CD4-positive, alpha-beta T cell treated with Interleukin-4 for 4 hours (primary cell): ENCODE results near the gene CEL.
"Not testable (repeated sequence)": the region's sequence is repeated elsewhere in the genome, so short reads cannot be mapped to it uniquely, and the experiment has no call there.

Source experiments
- DNase-seq: peaks from one replicate; pipeline ENCODE4 v3.0.0-alpha.2; 2020

CEL gene

GRCh38 chr9:133061764-133062145 lies at the start of gene CEL:
Gene CEL, plus strand, starts transcription at chr9:133061981. Its CDS starts 22 bp downstream, at chr9:133062003.
- not testable (repeated sequence) for DNase-seq

GRCh38 chr9:133014696-133015095 lies 47.1 kb upstream of the CEL start:
- DNase-seq = no peak

GRCh38 chr9:133023117-133023890 lies 38.5 kb upstream of the CEL start:
- DNase-seq = peak; percentile 13

- no peak for DNase-seq
Measured at GRCh38 chr9:133026426-133026825, 35.4 kb upstream of the CEL start.

DNA sequence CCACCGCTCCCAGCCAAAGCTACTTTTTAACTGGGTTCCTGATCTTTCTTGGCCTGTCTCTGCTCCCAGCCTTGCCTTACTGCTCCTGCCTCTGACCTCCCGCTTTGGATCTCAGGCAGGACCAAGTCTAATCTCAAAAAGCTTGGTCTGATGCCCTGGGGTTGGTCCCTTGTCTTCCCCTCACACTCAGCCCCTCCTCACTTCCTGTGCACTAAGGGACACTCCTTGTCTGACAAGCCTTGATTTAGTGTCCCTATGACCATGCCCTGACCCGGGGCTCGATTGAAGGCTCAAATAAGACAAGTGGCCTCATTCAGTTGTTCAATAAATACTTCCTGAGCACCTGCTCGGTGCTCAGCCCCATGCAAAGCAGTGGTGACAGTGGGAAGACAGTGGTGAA lies 34.6 kb upstream of the CEL start:
- DNase-seq = no peak

- DNase-seq = no peak
Measured at GRCh38 chr9:133028221-133028620, 33.6 kb upstream of the CEL start.

GRCh38 chr9:133029994-133030316 lies 31.8 kb upstream of the CEL start:
- no peak for DNase-seq

- DNase-seq = peak; percentile 96
Measured at GRCh38 chr9:133030317-133031129, 31.3 kb upstream of the CEL start, which contains the start of gene GTF3C5. Gene GTF3C5, plus strand, starts transcription at chr9:133030997. Its CDS starts 15 bp downstream, at chr9:133031012.

DNA sequence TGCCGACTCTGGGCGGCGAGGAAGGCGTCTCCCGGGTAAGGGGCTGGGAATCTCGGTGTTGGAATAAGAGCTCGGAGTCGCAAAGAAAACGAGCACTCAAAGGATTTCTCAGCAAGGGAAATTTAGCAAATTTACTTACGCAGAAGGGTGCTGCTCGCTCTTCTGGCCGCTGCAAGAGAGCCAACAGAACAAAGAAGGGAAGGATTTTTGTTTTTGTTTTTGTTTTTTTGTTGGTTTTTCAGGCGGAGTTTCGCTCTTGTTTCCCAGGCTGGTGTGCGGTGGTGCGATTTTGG lies 30.7 kb upstream of the CEL start:
- no peak for DNase-seq

- no peak for DNase-seq
Measured at GRCh38 chr9:133031496-133031911, 30.3 kb upstream of the CEL start.

DNA sequence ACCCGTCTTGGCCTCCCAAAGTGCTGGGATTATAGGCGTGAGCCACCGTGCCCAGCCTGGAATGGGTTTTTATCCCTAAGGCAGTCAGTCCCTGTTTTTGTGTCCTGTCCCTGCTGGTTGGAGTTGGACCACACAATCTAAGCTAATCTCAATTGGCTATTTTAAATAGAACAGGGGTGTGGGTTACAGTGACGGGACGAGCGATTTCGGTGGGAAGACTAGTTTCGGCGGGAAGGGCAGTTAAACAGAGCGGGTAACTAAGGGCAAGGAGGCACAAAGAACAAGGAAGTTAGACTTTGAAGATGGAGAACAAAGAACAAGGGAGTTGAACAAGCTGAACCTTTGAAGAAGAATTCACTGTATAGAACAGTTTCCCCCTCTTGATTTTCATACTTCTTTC lies 29.6 kb upstream of the CEL start:
- no peak for DNase-seq

DNA sequence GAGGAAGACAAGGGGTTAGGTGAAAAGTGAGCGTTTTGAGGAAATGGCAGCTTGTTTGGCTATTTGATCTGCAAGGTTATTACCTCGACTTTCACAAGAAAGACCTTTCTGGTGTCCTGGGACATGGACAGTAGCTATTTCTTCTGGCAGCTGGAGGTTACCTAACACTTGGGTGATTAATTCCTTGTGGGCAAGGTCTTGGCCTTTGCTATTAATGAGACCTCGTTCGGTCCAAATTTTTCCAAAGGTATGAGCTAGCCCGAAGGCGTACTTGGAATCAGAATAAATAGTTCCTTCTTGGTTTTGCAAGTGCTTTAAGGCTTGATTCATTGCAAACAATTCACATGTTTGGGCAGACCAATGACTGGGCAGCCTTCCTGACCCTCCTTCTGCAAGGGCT lies 26.1 kb upstream of the CEL start:
- DNase-seq = no peak

DNA sequence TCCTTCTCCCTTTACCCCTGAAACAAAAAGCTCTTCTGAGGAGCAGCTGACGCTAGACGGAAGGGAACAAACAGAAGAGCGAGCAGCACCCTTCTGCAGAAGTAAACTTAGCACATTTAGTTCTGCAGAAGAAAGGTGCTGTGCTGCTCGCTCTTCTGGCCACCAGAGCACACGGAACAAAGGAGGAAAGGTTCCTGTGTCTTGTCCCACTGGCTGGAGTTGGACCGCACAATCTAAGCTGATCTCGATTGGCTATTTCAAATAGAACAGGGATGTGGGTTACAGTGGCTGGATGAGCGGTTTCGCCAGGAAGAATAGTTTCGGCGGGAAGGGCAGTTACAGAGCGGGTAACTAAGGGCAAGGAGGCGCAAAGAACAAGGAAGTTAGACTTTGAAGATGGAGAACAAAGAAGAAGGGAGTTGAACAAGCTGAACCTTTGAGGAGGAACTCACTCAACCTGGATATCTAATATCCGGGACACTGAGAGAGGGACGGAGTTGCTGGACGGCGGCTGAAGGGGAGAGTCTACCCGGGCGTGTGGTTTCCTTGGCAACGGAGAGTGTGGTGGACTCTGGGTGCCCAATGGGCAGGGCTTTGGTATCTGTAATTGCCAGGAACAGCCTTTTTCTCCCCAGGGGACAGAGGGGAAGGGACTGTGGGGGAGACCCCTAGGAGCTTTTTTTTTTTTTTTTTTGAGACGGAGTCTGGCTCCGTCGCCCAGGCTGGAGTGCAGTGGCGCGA lies 23.8 kb upstream of the CEL start:
- DNase-seq = no peak

DNA sequence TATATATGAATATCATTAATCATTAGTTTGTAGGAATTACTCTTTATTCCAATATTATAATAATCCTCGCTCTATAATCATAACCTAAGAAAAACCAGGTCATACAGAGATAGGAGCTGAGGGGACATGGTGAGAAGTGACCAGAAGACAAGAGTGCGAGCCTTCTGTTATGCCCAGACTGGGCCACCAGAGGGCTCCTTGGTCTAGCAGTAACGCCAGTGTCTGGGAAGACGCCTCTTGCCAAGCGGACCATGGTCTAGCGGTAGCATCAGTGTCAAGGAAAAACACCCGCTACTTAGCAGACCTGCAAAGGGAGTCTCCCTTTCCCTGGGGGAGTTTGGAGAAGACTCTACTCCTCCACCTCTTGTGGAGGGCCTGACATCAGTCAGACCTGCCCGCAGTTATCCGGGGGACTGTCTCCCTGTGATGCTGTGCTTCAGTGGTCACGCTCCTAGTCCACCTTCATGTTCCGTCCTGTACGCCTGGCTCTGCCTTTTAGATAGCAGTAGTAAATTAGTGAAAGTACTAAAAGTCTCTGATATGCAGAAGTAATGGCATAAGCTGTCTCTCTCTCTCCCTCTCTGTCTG lies 20.8 kb upstream of the CEL start:
- peak; percentile 42 for DNase-seq

- no peak for DNase-seq
Measured at GRCh38 chr9:133041958-133042357, 19.8 kb upstream of the CEL start.

DNA sequence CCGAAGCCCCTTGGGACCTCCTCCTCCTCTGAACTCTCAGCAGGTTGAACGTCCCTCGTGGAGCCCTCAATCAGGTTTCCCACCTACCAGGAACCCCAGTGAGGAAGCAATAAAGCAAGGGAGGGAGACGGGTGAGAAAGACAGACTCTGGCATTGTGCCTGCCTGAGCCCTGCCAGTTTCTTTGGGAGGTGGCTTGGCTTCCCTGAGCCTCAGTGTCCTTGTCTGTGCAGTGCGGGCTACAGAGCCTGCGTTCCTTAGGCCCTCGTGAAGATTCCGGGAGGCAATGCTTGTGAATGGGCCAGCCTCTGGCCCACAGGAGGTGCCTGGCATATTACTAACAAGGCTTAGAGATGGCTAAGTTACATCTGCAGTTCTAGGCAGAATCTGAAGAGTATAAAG lies 19.1 kb upstream of the CEL start:
- no peak for DNase-seq

GRCh38 chr9:133043449-133044035 lies 18.2 kb upstream of the CEL start:
- no peak for DNase-seq

DNA sequence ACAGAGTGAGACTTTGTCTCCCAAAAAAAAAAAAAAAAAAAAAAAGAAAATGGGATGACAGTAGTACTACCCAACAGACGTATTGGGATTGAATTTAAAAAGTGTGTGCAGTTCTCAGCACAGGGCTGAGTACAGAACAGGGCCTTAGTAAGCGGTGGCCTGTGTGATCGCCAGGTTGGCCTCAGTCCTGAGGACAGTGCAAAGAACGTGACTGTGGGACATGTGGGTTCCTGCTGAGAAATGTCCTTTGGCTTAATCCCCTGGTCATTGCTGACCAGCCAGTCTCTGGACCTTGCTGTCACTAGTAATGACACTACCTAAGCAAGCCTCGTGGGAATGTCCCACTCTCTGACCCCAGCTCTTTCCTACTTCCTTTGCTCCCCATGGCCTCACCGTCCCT lies 17.7 kb upstream of the CEL start:
- DNase-seq = no peak

GRCh38 chr9:133044661-133045060 lies 17.1 kb upstream of the CEL start:
- DNase-seq = no peak

DNA sequence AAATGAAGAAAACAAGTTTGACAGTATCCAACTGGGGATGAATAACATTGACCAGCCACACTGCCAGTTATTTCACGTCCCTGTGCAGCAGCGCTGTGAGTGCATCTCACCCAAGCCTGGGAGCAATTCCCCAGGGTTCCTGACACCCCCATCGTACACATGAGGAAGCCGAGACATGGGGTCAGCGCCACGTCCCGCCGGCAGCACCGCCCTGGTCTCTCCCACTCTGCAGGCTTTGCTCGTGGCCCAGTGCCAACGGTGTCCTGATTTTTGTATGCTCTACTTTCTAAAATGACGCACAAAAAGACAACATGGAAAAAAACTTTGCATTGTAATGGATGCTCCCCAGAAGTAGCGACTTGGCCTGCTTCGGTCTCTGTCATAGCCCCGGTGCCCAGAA lies 16.6 kb upstream of the CEL start:
- no peak for DNase-seq

- DNase-seq = no peak
Measured at GRCh38 chr9:133046196-133046899, 15.4 kb upstream of the CEL start.

- no peak for DNase-seq
Measured at GRCh38 chr9:133046900-133047295, 14.9 kb upstream of the CEL start.
